K562 (cell line): Measurements from ENCODE around the gene G6PD. TPM values are rescaled to one million over a fixed set of nuclear protein-coding genes. Genes with fewer than 3 reads are reported as not detected.
A peak's percentile ranks its signal among the peaks of the same experiment; 100 is the strongest.

Experiments used
- BCOR ChIP-seq: fragments of 450-650 bp; IDR thresholded peaks from 2 replicates; pipeline ENCODE4 v1.6.1; 2016
- CBFA2T2 ChIP-seq: fragments of 450-650 bp; conservative IDR thresholded peaks from 2 replicates; pipeline ENCODE4 v1.6.1; 2017; ENCODE audit warnings: mild to moderate bottlenecking
- HINFP ChIP-seq: fragments of 450-650 bp; conservative IDR thresholded peaks from 2 replicates; pipeline ENCODE4 v1.6.1; 2016; ENCODE audit warnings: missing genetic modification characterization, low read depth, mild to moderate bottlenecking, control low read depth, missing compliant biosample characterization
- ILK ChIP-seq: fragments of 450-650 bp; IDR thresholded peaks from 2 replicates; pipeline ENCODE4 v1.6.1; 2016; ENCODE audit warnings: missing genetic modification characterization, low read depth, mild to moderate bottlenecking, missing compliant biosample characterization, moderate library complexity, borderline replicate concordance
- MXI1 ChIP-seq: IDR thresholded peaks from 2 replicates; pipeline ENCODE4 v1.6.1; 2011; ENCODE audit warnings: low read depth, mild to moderate bottlenecking, improper control_type of control experiment, low read length
- MYC ChIP-seq, 2 experiments: fragments of 250-450 bp in 1 of 2; sonication (Bioruptor Pico) in 1 of 2; IDR thresholded peaks; 2 replicates each; pipeline versions ENCODE4 v1.5.1 to v1.6.1; 2012 to 2021; ENCODE audit warnings: low read depth in 2 of 2, borderline replicate concordance in 1 of 2, improper control_type of control experiment in 1 of 2, low read length in 1 of 2, mild to moderate bottlenecking in 1 of 2, moderate library complexity in 1 of 2
- NFIX ChIP-seq: fragments of 250-450 bp; sonication (Bioruptor Pico); IDR thresholded peaks from 2 replicates; pipeline ENCODE4 v1.4.0; 2020; ENCODE audit warnings: low read depth, mild to moderate bottlenecking, moderate library complexity
- PCBP2 ChIP-seq: fragments of 200-400 bp; formaldehyde crosslinking; IDR thresholded peaks from 2 replicates; pipeline ENCODE4 v1.6.1; 2018; ENCODE audit warnings: low read length, low read depth, mild to moderate bottlenecking, moderate library complexity; ENCODE audit not compliant: poor library complexity, severe bottlenecking
- PHB ChIP-seq: fragments of 250-450 bp; sonication (Bioruptor Pico); IDR thresholded peaks from 2 replicates; pipeline ENCODE4 v1.5.0; 2021
- PHTF2 ChIP-seq: fragments of 250-450 bp; sonication (Bioruptor Pico); IDR thresholded peaks from 2 replicates; pipeline ENCODE4 v1.5.0; 2021; ENCODE audit warnings: mild to moderate bottlenecking
- RCOR1 ChIP-seq, 2 experiments: IDR thresholded peaks; 2 replicates each; pipeline ENCODE4 v1.6.1; 2012; ENCODE audit warnings: low read depth in 2 of 2, low read length in 2 of 2, borderline replicate concordance in 1 of 2, improper control_type of control experiment in 1 of 2
- ZNF407 ChIP-seq: fragments of 450-650 bp; IDR thresholded peaks from 2 replicates; pipeline ENCODE4 v1.6.1; 2016; ENCODE audit warnings: low read depth
- ZNF589 ChIP-seq: fragments of 200-800 bp; sonication (Bioruptor generic); IDR thresholded peaks from 2 replicates; pipeline ENCODE4 v1.6.1; 2016; ENCODE audit warnings: low read depth, missing genetic modification characterization, missing compliant biosample characterization
- polyA plus RNA-seq, 8 experiments: library from polyadenylated mRNA; depleted of rRNA in 4 of 8; stranded (reverse) in 5 of 8; unstranded in 3 of 8; fragments of >200 nt; fragmentation: Nextera tagmentation in 2 of 8; fragmentation: Illumina TruSeq in 1 of 8; extraction: Ambion mirVana in 2 of 8; extraction: Trizol in 1 of 8; gene quantifications; 2 replicates each; pipeline versions ENCODE4 v1.2.1 to v1.2.3, GENCODE V29; 2011 to 2014; ENCODE audit warnings: inconsistent platforms in 1 of 8, missing spikeins in 1 of 8
- total RNA-seq, 7 experiments: library from RNA; depleted of rRNA in 6 of 7; stranded (reverse); fragments of >200 nt in 6 of 7; fragmentation: Illumina TruSeq in 2 of 7; extraction: Trizol in 2 of 7; gene quantifications; 2 replicates each; pipeline versions ENCODE4 v1.2.1 to v1.2.3, GENCODE V29; 2011 to 2021; ENCODE audit warnings: low replicate concordance in 1 of 7

Gene G6PD
- total and polyA plus RNA-seq, 9 of the 15 experiments (the other 6 are each of a cell fraction or from before 2014, with no cell fraction given) = 2.9 to 222 (median 66.4) TPM

- TF ChIP-seq CBFA2T2 (no peak; the same call in 1 of the 2 replicates), NFIX (CRISPR knock-in tag) (no peak), PHB (no peak), ILK (no peak), MYC (IDR thresholded peaks at IDR 0.05; ENCODE audit: low read depth, low read length) (no peak), MYC (CRISPR knock-in tag; IDR thresholded peaks at IDR 0.05; ENCODE audit: borderline replicate concordance, low read depth) (no peak), PCBP2 (no peak), MXI1 (no peak), BCOR (no peak), ZNF589 (CRISPR knock-in tag) (no peak), ZNF407 (no peak), HINFP (no peak), PHTF2 (CRISPR knock-in tag) (no peak), RCOR1 (IDR thresholded peaks at IDR 0.05; ENCODE audit: borderline replicate concordance in 1 of 2, low read depth in 2 of 2, low read length in 2 of 2) (peak in 1 of 2 experiments; percentile 85; a peak in 2 of 4 replicates)
These were observed 62.1 kb downstream of the G6PD start (continued) for GRCh38 chrX:154484255-154485149.
